A549 (cell line): Measurements from ENCODE around the gene STOM. TPM values are rescaled to one million over a fixed set of nuclear protein-coding genes. Genes with fewer than 3 reads are reported as not detected.

Experiments
- ATAC-seq, 2 experiments: fragments of 200-7000 bp in 1 of 2; fragments of >200 bp in 1 of 2; cut with Nextera tagmentation in 1 of 2; cut with Tn5 transposase in 1 of 2; 3 replicates each; pipeline versions ENCODE4 v1.8.0 to v1.9.1; 2018 to 2020; ENCODE audit warnings: mild to moderate bottlenecking in 1 of 2, moderate library complexity in 1 of 2
- CTCF ChIA-PET: fragments of 300-600 bp; sonication (Branson Sonifier 250); formaldehyde crosslinking; extraction: SDS; loops from one replicate; lab custom pipeline; 2021; ENCODE audit warnings: antibody characterized with exemption, inconsistent platforms; lab: Yijun Ruan, JAX
- POLR2A ChIA-PET: fragments of 350-600 bp; formaldehyde crosslinking; extraction: SDS; loops from one replicate; lab custom pipeline; 2021; ENCODE audit warnings: antibody characterized with exemption, inconsistent platforms; lab: Yijun Ruan, JAX
- DNase-seq, 2 experiments: peaks; one replicate each; pipeline versions ENCODE4 v3.0.0 to v3.0.0-alpha.2; 2011 to 2016; ENCODE audit warnings: low read depth in 1 of 2, low spot score in 1 of 2
- FAIRE-seq: peaks from 2 replicates; lab custom pipeline; 2011; peaks lifted over from hg19 to GRCh38; lab: Jason Lieb, UNC
- H3K27ac ChIP-seq, 2 experiments: fragments of >200 bp; sonication (Bioruptor Twin); formaldehyde crosslinking; 3 replicates each; pipeline ENCODE4 v1.5.1; 2016 to 2017
- H3K4me1 ChIP-seq: fragments of >200 bp; sonication (Bioruptor Twin); formaldehyde crosslinking; 3 replicates; pipeline ENCODE4 v1.6.1; 2016
- H3K4me2 ChIP-seq: fragments of >200 bp; sonication (Bioruptor Twin); formaldehyde crosslinking; 3 replicates; pipeline ENCODE4 v1.6.1; 2016
- H3K4me3 ChIP-seq: fragments of >200 bp; sonication (Bioruptor Twin); formaldehyde crosslinking; 3 replicates; pipeline ENCODE4 v1.5.1; 2016
- H3K9me3 ChIP-seq: fragments of >200 bp; sonication (Bioruptor Twin); formaldehyde crosslinking; 3 replicates; pipeline ENCODE4 v1.6.1; 2016
- ATOH8 ChIP-seq: fragments of 250-450 bp; sonication (Bioruptor Pico); IDR thresholded peaks from 2 replicates; pipeline ENCODE4 v1.5.0; 2020; ENCODE audit warnings: low read depth, mild to moderate bottlenecking, moderate library complexity
- BCL3 ChIP-seq: fragments of >200 bp; sonication (Bioruptor Twin); formaldehyde crosslinking; IDR thresholded peaks from 3 replicates; pipeline ENCODE4 v1.6.1; 2016
- BHLHE40 ChIP-seq: IDR thresholded peaks from 2 replicates; pipeline ENCODE4 v1.6.1; 2012; ENCODE audit warnings: low read depth, low read length, inconsistent platforms
- CBX2 ChIP-seq: fragments of 200-600 bp; sonication (generic); IDR thresholded peaks from 2 replicates; pipeline ENCODE4 v1.6.1; 2016; ENCODE audit warnings: low read depth, mild to moderate bottlenecking, borderline replicate concordance
- CBX8 ChIP-seq: fragments of 200-600 bp; sonication (generic); IDR thresholded peaks from 2 replicates; pipeline ENCODE4 v1.6.1; 2016
- CHD4 ChIP-seq: fragments of 200-600 bp; sonication (generic); IDR thresholded peaks from 2 replicates; pipeline ENCODE4 v1.6.1; 2016; ENCODE audit warnings: antibody characterized with exemption, mild to moderate bottlenecking, borderline replicate concordance
- CTCF ChIP-seq: fragments of >200 bp; sonication (Bioruptor Twin); formaldehyde crosslinking; IDR thresholded peaks from 3 replicates; pipeline ENCODE4 v1.5.1; 2016
- EHF ChIP-seq: fragments of 250-450 bp; sonication (Bioruptor Pico); IDR thresholded peaks from 2 replicates; pipeline ENCODE4 v1.5.0; 2020; ENCODE audit warnings: mild to moderate bottlenecking
- EHMT2 ChIP-seq: fragments of 200-600 bp; sonication (generic); IDR thresholded peaks from 2 replicates; pipeline ENCODE4 v1.6.1; 2016; ENCODE audit warnings: antibody characterized with exemption, low read depth, mild to moderate bottlenecking, moderate library complexity
- FOXS1 ChIP-seq: fragments of 250-450 bp; sonication (Bioruptor Pico); IDR thresholded peaks from 2 replicates; pipeline ENCODE4 v1.5.0; 2020; ENCODE audit warnings: mild to moderate bottlenecking, moderate library complexity
- HES2 ChIP-seq: fragments of >200 bp; sonication (Bioruptor Twin); formaldehyde crosslinking; IDR thresholded peaks from 2 replicates; pipeline ENCODE4 v1.6.1; 2016
- HEYL ChIP-seq: fragments of 250-450 bp; sonication (Bioruptor Pico); IDR thresholded peaks from 2 replicates; pipeline ENCODE4 v1.8.0; 2021; ENCODE audit warnings: mild to moderate bottlenecking, moderate library complexity
- HOXA7 ChIP-seq: fragments of 250-450 bp; sonication (Bioruptor Pico); IDR thresholded peaks from 2 replicates; pipeline ENCODE4 v1.5.0; 2020; ENCODE audit warnings: mild to moderate bottlenecking, moderate library complexity
- HOXB5 ChIP-seq: fragments of 250-450 bp; sonication (Bioruptor Pico); IDR thresholded peaks from 2 replicates; pipeline ENCODE4 v1.5.0; 2020; ENCODE audit warnings: mild to moderate bottlenecking, moderate library complexity
- JUNB ChIP-seq: fragments of >200 bp; sonication (Bioruptor Twin); formaldehyde crosslinking; IDR thresholded peaks from 2 replicates; pipeline ENCODE4 v1.6.1; 2016
- KDM1A ChIP-seq: fragments of 200-600 bp; sonication (generic); IDR thresholded peaks from 2 replicates; pipeline ENCODE4 v1.6.1; 2016; ENCODE audit warnings: low read depth, mild to moderate bottlenecking
- KDM5A ChIP-seq: fragments of 200-600 bp; sonication (generic); IDR thresholded peaks from 2 replicates; pipeline ENCODE4 v1.6.1; 2016; ENCODE audit warnings: antibody characterized with exemption, mild to moderate bottlenecking
- MAFK ChIP-seq: fragments of 450-650 bp; IDR thresholded peaks from 2 replicates; pipeline ENCODE4 v1.6.1; 2014; ENCODE audit not compliant: partially characterized antibody
- MAZ ChIP-seq: fragments of 150-350 bp; IDR thresholded peaks from 2 replicates; pipeline ENCODE4 v1.6.1; 2014; ENCODE audit warnings: antibody characterized with exemption, low read depth, low read length, borderline replicate concordance
- NFE2L2 ChIP-seq: fragments of 150-350 bp; conservative IDR thresholded peaks from 2 replicates; pipeline ENCODE4 v1.6.1; 2014; ENCODE audit warnings: low read length
- PBX3 ChIP-seq: IDR thresholded peaks from 2 replicates; pipeline ENCODE4 v1.6.1; 2012
- RAD21 ChIP-seq, 2 experiments: fragments of >200 bp in 1 of 2; sonication (Bioruptor Twin) in 1 of 2; formaldehyde crosslinking in 1 of 2; IDR thresholded peaks in 1 of 2; conservative IDR thresholded peaks in 1 of 2; 2 replicates in 1 of 2; 3 replicates in 1 of 2; pipeline ENCODE4 v1.6.1; 2012 to 2018; ENCODE audit warnings: inconsistent platforms in 1 of 2
- RCOR1 ChIP-seq: fragments of 150-350 bp; IDR thresholded peaks from 2 replicates; pipeline ENCODE4 v1.6.1; 2014; ENCODE audit warnings: antibody characterized with exemption, low read length, low read depth
- RNF2 ChIP-seq: fragments of 200-600 bp; sonication (generic); IDR thresholded peaks from 2 replicates; pipeline ENCODE4 v1.6.1; 2016; ENCODE audit warnings: low read depth, mild to moderate bottlenecking, antibody characterized with exemption, moderate library complexity, borderline replicate concordance
- SREBF2 ChIP-seq: fragments of 450-650 bp; IDR thresholded peaks from 2 replicates; pipeline ENCODE4 v1.6.1; 2014; ENCODE audit warnings: mild to moderate bottlenecking, moderate library complexity
- TFCP2L1 ChIP-seq: fragments of 250-450 bp; sonication (Bioruptor Pico); IDR thresholded peaks from 2 replicates; pipeline ENCODE4 v1.5.0; 2021; ENCODE audit warnings: mild to moderate bottlenecking
- USF2 ChIP-seq: fragments of 450-650 bp; IDR thresholded peaks from 2 replicates; pipeline ENCODE4 v1.6.1; 2014; ENCODE audit warnings: antibody characterized with exemption
- ZNF302 ChIP-seq: fragments of 250-450 bp; sonication (Bioruptor Pico); IDR thresholded peaks from 2 replicates; pipeline ENCODE4 v1.9.0; 2021; ENCODE audit warnings: inconsistent platforms, mild to moderate bottlenecking, moderate library complexity
- ZSCAN20 ChIP-seq: fragments of 250-450 bp; sonication (Bioruptor Pico); IDR thresholded peaks from 2 replicates; pipeline ENCODE4 v1.8.0; 2022; ENCODE audit warnings: mild to moderate bottlenecking, moderate library complexity
- WGBS: methylation state at CpG from one replicate; pipeline ENCODE4 v1.1.6; 2017; ENCODE audit errors: missing lambda C conversion rate; 5-methylcytosine and 5-hydroxymethylcytosine counted together
- polyA plus RNA-seq, 4 experiments: library from polyadenylated mRNA; depleted of rRNA in 3 of 4; stranded (reverse); fragments of >200 nt; fragmentation: RNase III in 1 of 4; extraction: RNeasy Plus Mini Kit Qiagen cat#74134 plus additional on column Dnase treatment in 1 of 4; gene quantifications; 2 replicates in 3 of 4; 3 replicates in 1 of 4; pipeline ENCODE4 v1.2.3, GENCODE V29; 2011 to 2017

STOM gene
- polyA plus RNA-seq, 2 of the 4 experiments (the other 2 are of a cell fraction), result 83.3 to 246 TPM

- no peak overlapping the region for H3K4me3 ChIP-seq
- TF ChIP-seq ZSCAN20 (CRISPR knock-in tag) (no peak), CTCF (no peak), CHD4 (no peak), MAZ (no peak), ZNF302 (CRISPR knock-in tag) (no peak), USF2 (no peak), KDM1A (no peak), NFE2L2 (no peak), CBX8 (no peak), BHLHE40 (no peak), ATOH8 (CRISPR knock-in tag) (no peak), PBX3 (no peak)
- TF ChIP-seq, all 56 proteins: peak for 0
- no peaks in the 10 kb centered on the region for H3K9me3 ChIP-seq
- DNase-seq (no peak), ATAC-seq (no peak), FAIRE-seq (no peak)
- no peak overlapping the region for H3K27ac ChIP-seq
- H3K4me1 ChIP-seq, result peaks cover 34% of the 10 kb centered on the region
- ChIA-PET CTCF (interaction anchor here (1.6 to 11.6 kb wide), 3 partner anchors 16 to 97 kb away, joined by 5 to 127 read pairs (median 8); no protein-coding TSS in a partner anchor), POLR2A (no interaction called here)
- H3K4me2 ChIP-seq, result no peak overlapping the region
- WGBS, result 96% methylated on average over 13 of the region's 13 CpGs
Observed at GRCh38 chr9:121302786-121303185, 67.3 kb downstream of the STOM start.

GRCh38 chr9:121302341-121302740, 67.7 kb downstream of the STOM start:
- no peak for DNase-seq
- no peak for TF ChIP-seq SREBF2
- no peak for TF ChIP-seq RAD21 (conservative IDR thresholded peaks at IDR 0.05 in 1 of 2, IDR thresholded peaks at IDR 0.05 in 1 of 2)
- TF ChIP-seq RNF2, result no peak
- no peak for TF ChIP-seq HEYL
- no peak for TF ChIP-seq MAFK
- no peak for TF ChIP-seq HES2
- TF ChIP-seq, all 56 proteins: peak for 0
- no peak for ATAC-seq
- Histone ChIP-seq H3K4me2 (no peak overlapping the region), H3K4me1 (peaks cover 38% of the 10 kb centered on the region), H3K27ac (no peak overlapping the region), H3K4me3 (no peak overlapping the region), H3K9me3 (no peaks in the 10 kb centered on the region)
- no peak for FAIRE-seq
- 98% methylated on average over 5 of the region's 5 CpGs for WGBS
- CTCF ChIA-PET, result interaction anchor here (1.6 to 11.6 kb wide), 4 partner anchors 16 to 97 kb away, joined by 3 to 127 read pairs (median 6); no protein-coding TSS in a partner anchor
- POLR2A ChIA-PET, result no interaction called here

- H3K9me3 ChIP-seq, result no peaks in the 10 kb centered on the region
- ChIA-PET CTCF (interaction anchor here (0.6 to 11.6 kb wide), 7 partner anchors 15 to 1066 kb away, joined by 3 to 127 read pairs (median 3); no protein-coding TSS in a partner anchor), POLR2A (no interaction called here)
- FAIRE-seq, result no peak
- H3K4me3 ChIP-seq, result no peak overlapping the region
- H3K4me1 ChIP-seq, result peaks cover 38% of the 10 kb centered on the region
- DNase-seq, result no peak
- ATAC-seq, result no peak
- H3K4me2 ChIP-seq, result no peak overlapping the region
- 85% methylated on average over 11 of the region's 11 CpGs for WGBS
- no peak for TF ChIP-seq KDM5A
- TF ChIP-seq ATOH8 (CRISPR knock-in tag), result no peak
- no peak for TF ChIP-seq FOXS1 (CRISPR knock-in tag)
- no peak for TF ChIP-seq TFCP2L1
- no peak for TF ChIP-seq EHMT2
- TF ChIP-seq BCL3, result no peak
- no peak for TF ChIP-seq HOXA7
- no peak for TF ChIP-seq CBX2
- no peak for TF ChIP-seq BHLHE40
- no peak for TF ChIP-seq EHF
- TF ChIP-seq NFE2L2, result no peak
- TF ChIP-seq HOXB5, result no peak
- no peak for TF ChIP-seq JUNB
- no peak for TF ChIP-seq RCOR1
- H3K27ac ChIP-seq, result no peak overlapping the region
Observed at GRCh38 chr9:121301881-121302286, 68.2 kb downstream of the STOM start.
